Measurements from ENCODE around the gene SGTA.

SGTA gene

GRCh38 chr19:2813235-2814160 lies 30.4 kb upstream of the SGTA start:
- CTCF ChIA-PET = no interaction called here
- WGBS (ENCODE audit: insufficient coverage) = 96% methylated on average over 31 of the region's 35 CpGs
- DNase-seq = no peak
- H3K9me3 ChIP-seq (ENCODE audit: control extremely low read depth in 1 of 5, control insufficient read depth in 4 of 5, insufficient read depth in 2 of 5, low read depth in 1 of 5, low read length in 4 of 5) = no peaks in the 10 kb centered on the region
- H3K27me3 ChIP-seq (replicated peaks in 2 of 5; ENCODE audit: control insufficient read depth in 4 of 5, insufficient read depth in 5 of 5, low read length in 4 of 5) = no peaks in the 10 kb centered on the region
- no peak overlapping the region for H3K27ac ChIP-seq (ENCODE audit: insufficient read depth in 1 of 2, low read depth in 1 of 2, low read length in 2 of 2, poor library complexity in 1 of 2, severe bottlenecking in 2 of 2)
- H3K36me3 ChIP-seq (ENCODE audit: control insufficient read depth in 4 of 4, insufficient read depth in 4 of 4, low read length in 3 of 4) = peaks cover 16 to 60% (median 44%) of the 10 kb centered on the region in 4 experiments
- POLR2A ChIA-PET = no interaction called here
- no peaks in the 10 kb centered on the region for H3K4me1 ChIP-seq (ENCODE audit: control extremely low read depth in 1 of 4, control insufficient read depth in 4 of 4, insufficient read depth in 4 of 4, low read length in 3 of 4)
- no peak overlapping the region for H3K4me3 ChIP-seq (ENCODE audit: control insufficient read depth in 1 of 7, extremely low read depth in 1 of 7, insufficient read depth in 4 of 7, low read depth in 2 of 7, low read length in 6 of 7)

- POLR2A ChIA-PET = no interaction called here
- Histone ChIP-seq H3K4me3 (ENCODE audit: control insufficient read depth in 1 of 7, extremely low read depth in 1 of 7, insufficient read depth in 4 of 7, low read depth in 2 of 7, low read length in 6 of 7) (no peak overlapping the region), H3K36me3 (ENCODE audit: control insufficient read depth in 4 of 4, insufficient read depth in 4 of 4, low read length in 3 of 4) (peaks cover 16 to 68% (median 49%) of the 10 kb centered on the region in 4 experiments), H3K4me1 (ENCODE audit: control extremely low read depth in 1 of 4, control insufficient read depth in 4 of 4, insufficient read depth in 4 of 4, low read length in 3 of 4) (no peaks in the 10 kb centered on the region), H3K9me3 (ENCODE audit: control extremely low read depth in 1 of 5, control insufficient read depth in 4 of 5, insufficient read depth in 2 of 5, low read depth in 1 of 5, low read length in 4 of 5) (no peaks in the 10 kb centered on the region), H3K27me3 (replicated peaks in 2 of 5; ENCODE audit: control insufficient read depth in 4 of 5, insufficient read depth in 5 of 5, low read length in 4 of 5) (no peaks in the 10 kb centered on the region), H3K27ac (ENCODE audit: insufficient read depth in 1 of 2, low read depth in 1 of 2, low read length in 2 of 2, poor library complexity in 1 of 2, severe bottlenecking in 2 of 2) (no peak overlapping the region)
- no peak for DNase-seq
- WGBS (ENCODE audit: insufficient coverage) = 97% methylated on average over 37 of the region's 37 CpGs
- CTCF ChIA-PET = no interaction called here
Measured at GRCh38 chr19:2812414-2813234, 29.6 kb upstream of the SGTA start.

- Histone ChIP-seq H3K36me3 (ENCODE audit: control insufficient read depth in 4 of 4, insufficient read depth in 4 of 4, low read length in 3 of 4) (peaks cover 20 to 76% (median 54%) of the 10 kb centered on the region in 4 experiments), H3K27me3 (replicated peaks in 2 of 5; ENCODE audit: control insufficient read depth in 4 of 5, insufficient read depth in 5 of 5, low read length in 4 of 5) (no peaks in the 10 kb centered on the region), H3K27ac (ENCODE audit: insufficient read depth in 1 of 2, low read depth in 1 of 2, low read length in 2 of 2, poor library complexity in 1 of 2, severe bottlenecking in 2 of 2) (no peak overlapping the region), H3K4me1 (ENCODE audit: control extremely low read depth in 1 of 4, control insufficient read depth in 4 of 4, insufficient read depth in 4 of 4, low read length in 3 of 4) (no peaks in the 10 kb centered on the region), H3K4me3 (ENCODE audit: control insufficient read depth in 1 of 7, extremely low read depth in 1 of 7, insufficient read depth in 4 of 7, low read depth in 2 of 7, low read length in 6 of 7) (no peak overlapping the region), H3K9me3 (ENCODE audit: control extremely low read depth in 1 of 5, control insufficient read depth in 4 of 5, insufficient read depth in 2 of 5, low read depth in 1 of 5, low read length in 4 of 5) (no peaks in the 10 kb centered on the region)
- ChIA-PET CTCF (interaction anchor here (0.9 kb wide), 1 partner anchor 163 kb away, joined by 3 read pairs; no protein-coding TSS in a partner anchor), POLR2A (no interaction called here)
- no peak for DNase-seq
- WGBS (ENCODE audit: insufficient coverage) = 99% methylated on average over 34 of the region's 34 CpGs
Measured at GRCh38 chr19:2811735-2812413, 28.8 kb upstream of the SGTA start.

GRCh38 chr19:2811221-2811722 lies 28.2 kb upstream of the SGTA start:
- DNase-seq = no peak
- Histone ChIP-seq H3K4me1 (ENCODE audit: control extremely low read depth in 1 of 4, control insufficient read depth in 4 of 4, insufficient read depth in 4 of 4, low read length in 3 of 4) (no peaks in the 10 kb centered on the region), H3K36me3 (ENCODE audit: control insufficient read depth in 4 of 4, insufficient read depth in 4 of 4, low read length in 3 of 4) (peaks cover 20 to 82% (median 60%) of the 10 kb centered on the region in 4 experiments), H3K9me3 (ENCODE audit: control extremely low read depth in 1 of 5, control insufficient read depth in 4 of 5, insufficient read depth in 2 of 5, low read depth in 1 of 5, low read length in 4 of 5) (no peaks in the 10 kb centered on the region), H3K27ac (ENCODE audit: insufficient read depth in 1 of 2, low read depth in 1 of 2, low read length in 2 of 2, poor library complexity in 1 of 2, severe bottlenecking in 2 of 2) (no peak overlapping the region), H3K4me3 (ENCODE audit: control insufficient read depth in 1 of 7, extremely low read depth in 1 of 7, insufficient read depth in 4 of 7, low read depth in 2 of 7, low read length in 6 of 7) (no peak overlapping the region), H3K27me3 (replicated peaks in 2 of 5; ENCODE audit: control insufficient read depth in 4 of 5, insufficient read depth in 5 of 5, low read length in 4 of 5) (no peaks in the 10 kb centered on the region)
- ChIA-PET POLR2A (no interaction called here), CTCF (interaction anchor here (0.9 kb wide), 1 partner anchor 163 kb away, joined by 3 read pairs; no protein-coding TSS in a partner anchor)
- 97% methylated on average over 14 of the region's 20 CpGs for WGBS (ENCODE audit: insufficient coverage)

- ChIA-PET POLR2A (no interaction called here), CTCF (interaction anchor here (0.9 kb wide), 1 partner anchor 162 kb away, joined by 3 read pairs; no protein-coding TSS in a partner anchor)
- no peaks in the 10 kb centered on the region for H3K27me3 ChIP-seq (replicated peaks in 2 of 5; ENCODE audit: control insufficient read depth in 4 of 5, insufficient read depth in 5 of 5, low read length in 4 of 5)
- H3K4me1 ChIP-seq (ENCODE audit: control extremely low read depth in 1 of 4, control insufficient read depth in 4 of 4, insufficient read depth in 4 of 4, low read length in 3 of 4) = no peaks in the 10 kb centered on the region
- DNase-seq = no peak
- no peaks in the 10 kb centered on the region for H3K9me3 ChIP-seq (ENCODE audit: control extremely low read depth in 1 of 5, control insufficient read depth in 4 of 5, insufficient read depth in 2 of 5, low read depth in 1 of 5, low read length in 4 of 5)
- WGBS (ENCODE audit: insufficient coverage) = 98% methylated on average over 39 of the region's 58 CpGs
- no peak overlapping the region for H3K4me3 ChIP-seq (ENCODE audit: control insufficient read depth in 1 of 7, extremely low read depth in 1 of 7, insufficient read depth in 4 of 7, low read depth in 2 of 7, low read length in 6 of 7)
- H3K36me3 ChIP-seq (ENCODE audit: control insufficient read depth in 4 of 4, insufficient read depth in 4 of 4, low read length in 3 of 4) = peaks cover 20 to 87% (median 65%) of the 10 kb centered on the region in 4 experiments
- no peak overlapping the region for H3K27ac ChIP-seq (ENCODE audit: insufficient read depth in 1 of 2, low read depth in 1 of 2, low read length in 2 of 2, poor library complexity in 1 of 2, severe bottlenecking in 2 of 2)
Measured at GRCh38 chr19:2810141-2811091, 27.3 kb upstream of the SGTA start.

GRCh38 chr19:2809387-2810140 lies 26.5 kb upstream of the SGTA start:
- no peaks in the 10 kb centered on the region for H3K4me1 ChIP-seq (ENCODE audit: control extremely low read depth in 1 of 4, control insufficient read depth in 4 of 4, insufficient read depth in 4 of 4, low read length in 3 of 4)
- ChIA-PET CTCF (no interaction called here), POLR2A (no interaction called here)
- WGBS (ENCODE audit: insufficient coverage) = 96% methylated on average over 36 of the region's 37 CpGs
- no peaks in the 10 kb centered on the region for H3K9me3 ChIP-seq (ENCODE audit: control extremely low read depth in 1 of 5, control insufficient read depth in 4 of 5, insufficient read depth in 2 of 5, low read depth in 1 of 5, low read length in 4 of 5)
- H3K27ac ChIP-seq (ENCODE audit: insufficient read depth in 1 of 2, low read depth in 1 of 2, low read length in 2 of 2, poor library complexity in 1 of 2, severe bottlenecking in 2 of 2) = no peak overlapping the region
- no peaks in the 10 kb centered on the region for H3K27me3 ChIP-seq (replicated peaks in 2 of 5; ENCODE audit: control insufficient read depth in 4 of 5, insufficient read depth in 5 of 5, low read length in 4 of 5)
- H3K36me3 ChIP-seq (ENCODE audit: control insufficient read depth in 4 of 4, insufficient read depth in 4 of 4, low read length in 3 of 4) = peaks cover 19 to 95% (median 70%) of the 10 kb centered on the region in 4 experiments
- H3K4me3 ChIP-seq (ENCODE audit: control insufficient read depth in 1 of 7, extremely low read depth in 1 of 7, insufficient read depth in 4 of 7, low read depth in 2 of 7, low read length in 6 of 7) = no peak overlapping the region
- no peak for DNase-seq

Measured in common myeloid progenitor, CD34-positive (primary cell).